Measurements from ENCODE around the gene KRT40. TPM values are rescaled to one million over a fixed set of nuclear protein-coding genes. Genes with fewer than 3 reads are reported as not detected.

Gene KRT40
- total RNA-seq, 1 donor from 2014 or later = not detected

- no peak for DNase-seq (ENCODE audit: low read depth)
- no peak for TF ChIP-seq CTCF (conservative IDR thresholded peaks at IDR 0.05; ENCODE audit: low read depth, low read length)
- no peak overlapping the region for H3K4me3 ChIP-seq (ENCODE audit: low read depth, low read length)
Measured at GRCh38 chr17:40974366-40974765, 9.8 kb downstream of the KRT40 start.

DNA sequence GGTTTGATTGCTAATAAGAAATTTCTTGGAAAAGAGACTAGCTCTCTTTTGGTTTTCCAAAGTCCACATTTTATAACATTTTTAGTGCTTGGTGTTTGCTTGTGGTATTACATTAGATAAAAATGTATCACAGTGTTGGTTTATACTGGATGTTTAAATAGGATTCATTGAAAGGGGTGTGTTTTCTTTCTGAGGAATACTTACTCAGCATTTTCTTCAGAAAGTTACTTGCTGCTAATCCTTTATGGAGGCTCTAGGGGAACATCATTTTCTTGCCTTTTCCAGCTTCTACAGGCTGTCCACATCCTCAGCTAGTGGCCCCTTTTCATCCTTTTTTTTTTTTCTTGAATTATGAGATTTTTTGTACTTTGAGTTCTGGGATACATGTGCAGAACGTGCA lies 16.5 kb downstream of the KRT40 start:
- no peak overlapping the region for H3K4me3 ChIP-seq (ENCODE audit: low read depth, low read length)
- TF ChIP-seq CTCF (conservative IDR thresholded peaks at IDR 0.05; ENCODE audit: low read depth, low read length) = no peak
- no peak for DNase-seq (ENCODE audit: low read depth)

DNA sequence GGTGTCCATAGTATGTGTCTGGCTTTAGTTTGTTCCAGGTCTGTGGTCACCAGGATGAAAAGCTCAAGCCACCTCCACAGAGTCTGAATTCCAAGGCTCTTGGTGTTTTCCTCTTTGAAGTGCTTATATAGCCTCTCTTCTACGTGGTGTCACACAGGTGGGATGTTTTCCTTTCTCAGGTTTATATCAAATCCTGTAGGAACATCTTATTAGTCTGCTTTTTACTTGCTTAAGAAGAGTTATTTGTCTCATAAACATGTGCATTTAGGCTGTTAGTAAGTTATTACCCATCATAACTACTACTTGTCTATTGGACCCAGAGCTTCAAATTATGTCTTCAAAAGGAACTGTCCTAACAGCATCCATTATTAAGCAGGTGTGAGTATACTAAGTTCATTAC lies 17.3 kb downstream of the KRT40 start, which contains the start of gene KRT39:
TSS of gene KRT39 (minus strand) at position 101 of the 400 bp plus-strand sequence. CDS start at position 9, 92 bp downstream.
- no peak within 1 kb of the TSS for H3K4me3 ChIP-seq (ENCODE audit: low read depth, low read length)
- no peak for DNase-seq (ENCODE audit: low read depth)
- no peak for TF ChIP-seq CTCF (conservative IDR thresholded peaks at IDR 0.05; ENCODE audit: low read depth, low read length)

GRCh38 chr17:40963838-40964237 lies 20.3 kb downstream of the KRT40 start:
- peak; percentile 79 for TF ChIP-seq CTCF (conservative IDR thresholded peaks at IDR 0.05; ENCODE audit: low read depth, low read length)
- no peak overlapping the region for H3K4me3 ChIP-seq (ENCODE audit: low read depth, low read length)
- DNase-seq (ENCODE audit: low read depth) = no peak

- TF ChIP-seq CTCF (conservative IDR thresholded peaks at IDR 0.05; ENCODE audit: low read depth, low read length) = no peak
- H3K4me3 ChIP-seq (ENCODE audit: low read depth, low read length) = no peak overlapping the region
- no peak for DNase-seq (ENCODE audit: low read depth)
Measured at GRCh38 chr17:40962059-40962561, 22.0 kb downstream of the KRT40 start.

DNA sequence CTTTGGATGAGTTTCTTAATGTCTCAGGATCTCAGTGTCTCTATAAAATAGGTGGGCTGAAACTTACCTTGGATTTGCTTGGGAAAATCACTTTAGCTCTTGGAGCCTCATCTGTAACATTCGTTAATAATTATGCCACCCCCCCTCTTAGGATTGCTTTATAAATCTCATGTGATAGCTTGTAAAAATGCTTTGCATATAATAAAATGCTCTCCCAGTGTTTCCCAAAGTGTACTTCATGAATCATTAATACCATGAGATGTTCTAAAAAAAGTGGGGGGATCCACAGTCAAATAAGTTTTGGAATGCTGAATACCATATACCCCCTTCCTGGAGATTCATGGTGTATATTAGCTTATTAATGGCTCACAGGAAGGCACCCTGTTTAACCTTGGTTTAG lies 22.5 kb downstream of the KRT40 start:
- TF ChIP-seq CTCF (conservative IDR thresholded peaks at IDR 0.05; ENCODE audit: low read depth, low read length) = no peak
- H3K4me3 ChIP-seq (ENCODE audit: low read depth, low read length) = no peak overlapping the region
- no peak for DNase-seq (ENCODE audit: low read depth)

- DNase-seq (ENCODE audit: low read depth) = no peak
- no peak overlapping the region for H3K4me3 ChIP-seq (ENCODE audit: low read depth, low read length)
- no peak for TF ChIP-seq CTCF (conservative IDR thresholded peaks at IDR 0.05; ENCODE audit: low read depth, low read length)
Measured at GRCh38 chr17:40960144-40960543, 24.0 kb downstream of the KRT40 start.
